ENCODE measurements around the gene SH3BGR. TPM values are rescaled to one million over a fixed set of nuclear protein-coding genes. Genes with fewer than 3 reads are reported as not detected.

The SH3BGR gene
- total and polyA plus RNA-seq, 10 of the 15 experiments (the other 5 are each of a cell fraction or from before 2014, with no cell fraction given): 0.45 to 3.5 (median 1.7) TPM

GRCh38 chr21:39523915-39524314 lies 72.1 kb downstream of the SH3BGR start:
- no peak overlapping the region for H2AFZ ChIP-seq (ENCODE audit: control insufficient read depth, low read depth, low read length)
- BruUV-seq (replicated peaks): no TSS peak
- no peaks in the 10 kb centered on the region for H3K4me1 ChIP-seq (ENCODE audit: control insufficient read depth, insufficient read depth, low read length)
- intact Hi-C loops (cut with micrococcal nuclease; ENCODE audit: unreplicated experiment): no loop called here
- ChIA-PET POLR2A (no interaction called here), RAD21 (ENCODE audit: unreplicated experiment) (no interaction called here), CTCF (no interaction called here), SMC1A (ENCODE audit: uncharacterized antibody, unreplicated experiment) (no interaction called here)
- no peak for TF ChIP-seq BCL3 (IDR thresholded peaks at IDR 0.05; ENCODE audit: borderline replicate concordance, insufficient read depth, low read depth, low read length, poor library complexity, severe bottlenecking)
- TF ChIP-seq USF2 (IDR thresholded peaks at IDR 0.05; ENCODE audit: borderline replicate concordance, low read depth, low read length): no peak
- TF ChIP-seq BRCA1 (IDR thresholded peaks at IDR 0.05; ENCODE audit: low read depth, low read length): no peak
- TF ChIP-seq SRF (IDR thresholded peaks at IDR 0.05; ENCODE audit: low read depth in 2 of 2, low read length in 2 of 2): no peak
- no peak for TF ChIP-seq POLR2A (IDR thresholded peaks at IDR 0.05; ENCODE audit: low read depth, low read length)
- TF ChIP-seq ZNF217 (IDR thresholded peaks at IDR 0.05): no peak
- no peak for TF ChIP-seq RAD21 (IDR thresholded peaks at IDR 0.05; ENCODE audit: insufficient read depth, low read depth, low read length)
- no peak for TF ChIP-seq ZNF622 (IDR thresholded peaks at IDR 0.05)
- no peak for TF ChIP-seq PAX5 (IDR thresholded peaks at IDR 0.05; ENCODE audit: borderline replicate concordance, low read depth, low read length)
- no peak for TF ChIP-seq BCLAF1 (IDR thresholded peaks at IDR 0.05)
- TF ChIP-seq HDAC2 (IDR thresholded peaks at IDR 0.05): no peak
- TF ChIP-seq ZBED1 (IDR thresholded peaks at IDR 0.05; ENCODE audit: borderline replicate concordance): no peak
- no peak for TF ChIP-seq MEF2B (IDR thresholded peaks at IDR 0.05; ENCODE audit: partially characterized antibody, poor library complexity, severe bottlenecking)
- TF ChIP-seq SKIL (IDR thresholded peaks at IDR 0.05; ENCODE audit: low read depth, poor library complexity, severe bottlenecking): no peak
- no peak for TF ChIP-seq TBL1XR1 (IDR thresholded peaks at IDR 0.05; ENCODE audit: low read depth, low read length)
- no peak for TF ChIP-seq RUNX3 (IDR thresholded peaks at IDR 0.05; ENCODE audit: low read length)
- TF ChIP-seq ETV6 (conservative IDR thresholded peaks at IDR 0.05 in 1 of 2, IDR thresholded peaks at IDR 0.05 in 1 of 2; ENCODE audit: borderline replicate concordance in 1 of 2, low read depth in 1 of 2): no peak
- TF ChIP-seq CHD4 (IDR thresholded peaks at IDR 0.05): no peak
- no peak for TF ChIP-seq HDGF (IDR thresholded peaks at IDR 0.05)
- no peak for TF ChIP-seq NFXL1 (IDR thresholded peaks at IDR 0.05; ENCODE audit: borderline replicate concordance)
- H3K4me3 ChIP-seq: no peak overlapping the region
- H3K36me3 ChIP-seq (ENCODE audit: control insufficient read depth in 2 of 2, insufficient read depth in 2 of 2, low read length in 1 of 2): no peaks in the 10 kb centered on the region
- DNase-seq (ENCODE audit: low read depth, low spot score) (no peak), ATAC-seq (no peak), FAIRE-seq (no peak)
- in situ Hi-C loops (cut with MboI): loop anchor here (10.0 kb wide), 1 partner anchor 1611 kb away; no protein-coding TSS in a partner anchor
- no peak overlapping the region for H3K4me2 ChIP-seq (ENCODE audit: control insufficient read depth, insufficient read depth)
- H3K9me3 ChIP-seq (replicated peaks; ENCODE audit: control insufficient read depth, insufficient read depth, low read length): no peaks in the 10 kb centered on the region
- WGBS (ENCODE audit: insufficient coverage, insufficient replicate concordance, low lambda C conversion rate, missing lambda C conversion rate): 0% methylated on average over 1 of the region's 1 CpG
- no peaks in the 10 kb centered on the region for H3K27me3 ChIP-seq (replicated peaks in 1 of 2; ENCODE audit: control insufficient read depth in 2 of 2, insufficient read depth in 2 of 2, low read length in 1 of 2)
- H4K20me1 ChIP-seq (ENCODE audit: control insufficient read depth, insufficient read depth): no peaks in the 10 kb centered on the region
- no peak overlapping the region for H3K27ac ChIP-seq (ENCODE audit: control insufficient read depth, insufficient read depth)
- no peaks in the 10 kb centered on the region for H3K79me2 ChIP-seq (ENCODE audit: control insufficient read depth, insufficient read depth, low read length)
- H3K9ac ChIP-seq (ENCODE audit: control insufficient read depth, insufficient read depth, low read length): no peak overlapping the region
